Glutamatergic neuron (in vitro differentiated cells): Measurements from ENCODE around the gene MYL11. TPM values are rescaled to one million over a fixed set of nuclear protein-coding genes. Genes with fewer than 3 reads are reported as not detected.
"Not testable (repeated sequence)": the region's sequence is repeated elsewhere in the genome, so short reads cannot be mapped to it uniquely, and the experiment has no call there.

Experiments
- DNase-seq: peaks from one replicate; pipeline ENCODE4 v3.0.0; 2022
- H3K27ac Mint-ChIP-seq: one replicate; pipeline ENCODE4 v1.8.0; 2020; ENCODE audit warnings: mild to moderate bottlenecking, mixed read lengths, inconsistent platforms; ENCODE audit not compliant: unreplicated experiment
- H3K27me3 Mint-ChIP-seq: one replicate; pipeline ENCODE4 v1.8.0; 2020; ENCODE audit warnings: mild to moderate bottlenecking, moderate library complexity, mixed read lengths, inconsistent platforms; ENCODE audit not compliant: unreplicated experiment
- H3K36me3 Mint-ChIP-seq: one replicate; pipeline ENCODE4 v1.8.0; 2020; ENCODE audit warnings: mild to moderate bottlenecking, mixed read lengths, inconsistent platforms; ENCODE audit not compliant: unreplicated experiment
- H3K4me1 Mint-ChIP-seq: one replicate; pipeline ENCODE4 v1.8.0; 2020; ENCODE audit warnings: mild to moderate bottlenecking, low read depth, mixed read lengths, inconsistent platforms; ENCODE audit not compliant: unreplicated experiment
- H3K4me3 Mint-ChIP-seq: one replicate; pipeline ENCODE4 v1.8.0; 2020; ENCODE audit warnings: mild to moderate bottlenecking, mixed read lengths, inconsistent platforms; ENCODE audit not compliant: unreplicated experiment
- H3K9me3 Mint-ChIP-seq: one replicate; pipeline ENCODE4 v1.8.0; 2020; ENCODE audit warnings: mild to moderate bottlenecking, moderate library complexity, mixed read lengths, inconsistent platforms; ENCODE audit not compliant: unreplicated experiment
- CTCF ChIP-seq: fragments of 200-600 bp; sonication (generic); IDR thresholded peaks from one replicate; pipeline ENCODE4 v1.5.0; 2021; ENCODE audit not compliant: partially characterized antibody, unreplicated experiment
- total RNA-seq: library from RNA; stranded (reverse); fragmentation: NEBNext Ultra II Directional; extraction: Animal tissue kit (Norgen Biotek cat#: 25700); gene quantifications from one replicate; pipeline ENCODE4 v1.2.1, GENCODE V29; 2021; ENCODE audit not compliant: unreplicated experiment

Gene MYL11
- total RNA-seq, 1 donor from 2014 or later: not detected

DNA sequence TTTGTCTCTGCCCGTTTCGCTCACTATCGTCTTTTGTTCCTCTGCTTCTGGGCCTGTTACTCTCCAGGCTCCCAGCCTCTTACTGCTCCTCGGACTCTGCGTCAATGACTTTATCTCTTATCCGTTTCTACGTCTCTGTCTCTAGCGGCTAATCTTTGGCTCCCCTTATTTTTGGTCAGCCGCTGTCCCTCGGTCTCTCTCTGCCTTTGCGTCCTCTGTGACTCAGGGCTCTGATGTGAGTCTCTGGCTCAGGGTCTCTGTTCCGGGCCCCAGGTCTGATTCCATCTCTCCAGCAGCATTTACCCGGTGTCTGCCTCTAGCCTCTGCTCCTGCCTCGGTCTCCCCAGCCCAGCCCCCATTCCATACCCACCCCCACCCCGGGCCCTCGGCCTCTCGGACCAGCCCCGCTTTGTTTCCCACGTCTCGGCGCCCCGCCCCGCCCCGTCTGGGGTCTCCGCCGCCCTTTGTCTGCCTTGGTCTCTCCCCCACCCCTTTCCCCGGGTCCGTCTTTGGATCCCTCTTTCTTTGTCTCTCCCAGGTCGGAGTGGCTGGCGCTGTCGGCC, 20.1 kb downstream of the MYL11 start:
- H3K27ac Mint-ChIP-seq: peak overlapping the region; percentile 100
- DNase-seq: no peak
- no peak for TF ChIP-seq CTCF
- peaks cover 19% of the 10 kb centered on the region for H3K27me3 Mint-ChIP-seq
- peaks cover 5% of the 10 kb centered on the region for H3K36me3 Mint-ChIP-seq
- peaks cover 13% of the 10 kb centered on the region for H3K9me3 Mint-ChIP-seq
- peaks cover 26% of the 10 kb centered on the region for H3K4me1 Mint-ChIP-seq
- H3K4me3 Mint-ChIP-seq: peak overlapping the region; percentile 99

DNA sequence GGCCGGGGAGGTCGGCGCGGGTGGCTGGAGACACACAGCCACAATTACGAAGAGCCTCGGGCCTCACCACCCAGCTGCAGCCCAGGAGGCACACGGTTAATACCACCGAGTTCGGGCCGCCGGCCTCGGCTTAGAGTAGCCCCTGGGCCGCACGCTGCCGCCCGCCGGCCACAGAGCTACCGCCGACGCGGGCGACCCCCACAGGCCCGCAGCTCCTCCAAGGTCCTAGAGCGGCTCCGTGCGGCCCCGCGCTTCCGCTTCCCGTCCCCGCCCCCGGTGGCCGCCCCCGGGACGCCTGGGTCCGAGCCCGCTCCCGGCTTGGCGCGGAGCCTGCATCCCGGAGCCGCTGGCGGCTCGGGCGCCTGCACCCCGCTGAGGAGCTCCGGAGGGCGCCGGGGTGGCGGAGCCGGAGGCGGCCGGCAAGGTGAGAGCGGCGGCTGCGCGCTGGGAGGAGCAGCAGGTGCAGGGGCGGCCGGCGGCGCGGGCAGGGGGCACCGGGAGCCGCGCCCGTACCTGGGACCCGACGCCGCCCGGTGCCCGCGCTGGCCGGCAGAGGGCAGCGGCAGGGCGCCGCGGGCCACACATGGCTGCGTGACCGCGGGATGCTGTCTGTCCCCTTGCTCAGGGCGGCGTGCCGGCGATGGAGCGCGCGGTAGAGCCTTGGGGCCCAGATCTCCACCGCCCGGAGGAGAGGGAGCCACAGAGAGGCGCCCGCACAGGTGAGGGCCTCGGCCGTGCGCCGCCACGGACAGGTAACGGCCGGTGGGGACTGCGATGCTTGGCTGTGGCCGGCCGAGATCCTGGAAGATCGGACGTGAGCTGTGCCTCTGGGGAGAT, 20.8 kb downstream of the MYL11 start, which contains the start of gene ZNF48:
Gene ZNF48, plus strand, starts transcription at position 266 of the 837 bp plus-strand sequence. Its CDS starts 375 bp downstream, at position 641.
- H3K27ac Mint-ChIP-seq: peak within 1 kb of the TSS; percentile 100
- H3K9me3 Mint-ChIP-seq: peaks cover 17% of the 10 kb centered on the region
- TF ChIP-seq CTCF: peak; percentile 18
- H3K4me3 Mint-ChIP-seq: peak within 1 kb of the TSS; percentile 99
- H3K4me1 Mint-ChIP-seq: peaks cover 30% of the 10 kb centered on the region
- DNase-seq: peak; percentile 87
- peaks cover 19% of the 10 kb centered on the region for H3K27me3 Mint-ChIP-seq
- H3K36me3 Mint-ChIP-seq: peaks cover 5% of the 10 kb centered on the region

- no peak for DNase-seq
- Mint-ChIP-seq H3K9me3 (peaks cover 20% of the 10 kb centered on the region), H3K27ac (peak overlapping the region; percentile 98), H3K4me1 (peaks cover 30% of the 10 kb centered on the region), H3K36me3 (peaks cover 5% of the 10 kb centered on the region), H3K4me3 (peak overlapping the region; percentile 93), H3K27me3 (peaks cover 19% of the 10 kb centered on the region)
- no peak for TF ChIP-seq CTCF
These were observed 21.5 kb downstream of the MYL11 start for GRCh38 chr16:30395992-30396585.

DNA sequence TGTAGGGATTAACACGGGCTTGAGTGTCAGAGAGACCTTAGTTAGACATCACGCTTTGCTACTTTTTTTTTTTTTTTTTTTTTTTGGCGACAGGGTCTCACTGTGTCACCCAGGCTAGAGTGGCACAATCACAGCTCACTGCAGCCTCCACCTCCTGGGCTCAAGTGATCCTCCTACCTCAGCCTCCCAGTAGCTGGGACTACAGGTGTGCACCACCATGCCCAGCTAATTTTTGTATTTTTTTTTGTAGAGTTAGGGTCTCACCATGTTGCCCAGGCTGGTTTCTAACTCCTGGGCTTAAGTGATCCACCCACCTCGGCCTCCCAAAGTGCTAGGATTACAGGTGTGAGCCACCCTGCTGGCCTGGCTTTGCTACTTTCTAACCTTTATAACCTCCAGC, 22.0 kb downstream of the MYL11 start:
- Mint-ChIP-seq H3K4me1 (peaks cover 30% of the 10 kb centered on the region), H3K27me3 (peaks cover 22% of the 10 kb centered on the region), H3K27ac (peak overlapping the region; percentile 98), H3K4me3 (peak overlapping the region; percentile 93), H3K9me3 (peaks cover 26% of the 10 kb centered on the region)
- not testable (repeated sequence) for H3K36me3 Mint-ChIP-seq, DNase-seq

DNA sequence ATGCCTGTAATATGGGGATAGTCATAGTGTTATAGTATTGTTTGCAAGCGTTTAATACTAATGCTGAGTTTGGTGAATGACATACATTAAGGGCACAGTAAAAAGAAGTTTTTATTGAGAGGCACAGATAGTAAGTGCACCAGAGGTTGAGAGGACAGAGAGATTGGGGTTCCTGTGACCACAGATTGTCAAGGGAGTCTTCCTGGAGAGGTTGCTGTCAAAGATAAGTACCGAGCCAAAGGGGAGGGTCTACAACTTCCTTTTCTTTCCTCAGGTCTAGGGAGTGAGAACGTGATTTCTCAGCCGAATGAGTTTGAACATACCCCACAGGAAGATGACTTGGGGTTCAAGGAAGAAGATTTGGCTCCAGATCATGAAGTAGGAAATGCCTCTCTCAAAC, 22.5 kb downstream of the MYL11 start:
- peaks cover 24% of the 10 kb centered on the region for H3K27me3 Mint-ChIP-seq
- DNase-seq: no peak
- H3K4me1 Mint-ChIP-seq: peaks cover 30% of the 10 kb centered on the region
- H3K27ac Mint-ChIP-seq: peak overlapping the region; percentile 81
- H3K9me3 Mint-ChIP-seq: peaks cover 28% of the 10 kb centered on the region
- no peak for TF ChIP-seq CTCF
- H3K36me3 Mint-ChIP-seq: peaks cover 5% of the 10 kb centered on the region
- peak overlapping the region; percentile 93 for H3K4me3 Mint-ChIP-seq
